Neural cell (in vitro differentiated cells): ENCODE results near the gene GSK3A. TPM values are rescaled to one million over a fixed set of nuclear protein-coding genes. Genes with fewer than 3 reads are reported as not detected.

ENCODE experiments used
- H2AFZ ChIP-seq: fragments of 200-600, 300-800 bp; sonication (generic), shearing (Covaris generic); 2 replicates; pipeline ENCODE4 v1.6.0; 2014; ENCODE audit warnings: low read depth, mild to moderate bottlenecking, antibody characterized with exemption, low read length, moderate library complexity
- H3F3A ChIP-seq: fragments of 200-600 bp; shearing (Covaris generic); 2 replicates; pipeline ENCODE4 v1.6.1; 2016; ENCODE audit warnings: mild to moderate bottlenecking, moderate library complexity, mixed read lengths, antibody characterized with exemption, low read length; ENCODE audit not compliant: insufficient read depth, poor library complexity, severe bottlenecking
- H3K27ac ChIP-seq: fragments of 200-600, 300-800 bp; sonication (generic), shearing (Covaris generic); 2 replicates; pipeline ENCODE4 v1.5.1; 2014; ENCODE audit warnings: mild to moderate bottlenecking, low read length, moderate library complexity
- H3K27me3 ChIP-seq: fragments of 300-800, 200-600 bp; sonication (generic), shearing (Covaris generic); 2 replicates; pipeline ENCODE4 v1.6.0; 2014; ENCODE audit warnings: mild to moderate bottlenecking, low read depth, low read length, moderate library complexity; ENCODE audit not compliant: insufficient read depth
- H3K36me3 ChIP-seq: fragments of 300-800, 200-600 bp; sonication (generic), shearing (Covaris generic); 2 replicates; pipeline ENCODE4 v1.5.1; 2014; ENCODE audit warnings: mild to moderate bottlenecking, antibody characterized with exemption, low read length, moderate library complexity; ENCODE audit not compliant: insufficient read depth
- H3K4me2 ChIP-seq: fragments of 300-800, 200-600 bp; sonication (generic), shearing (Covaris generic); 2 replicates; pipeline ENCODE4 v1.6.0; 2014; ENCODE audit warnings: mild to moderate bottlenecking, low read length
- H3K4me3 ChIP-seq: fragments of 300-800, 200-600 bp; sonication (generic), shearing (Covaris generic); 2 replicates; pipeline ENCODE4 v1.5.1; 2014; ENCODE audit warnings: mild to moderate bottlenecking, low read length, moderate library complexity
- H3K79me2 ChIP-seq: fragments of 200-600 bp; shearing (Covaris generic); replicated peaks from 2 replicates; pipeline ENCODE4 v1.6.0; 2014; ENCODE audit warnings: mild to moderate bottlenecking, low read length, moderate library complexity; ENCODE audit not compliant: insufficient read depth
- H3K9ac ChIP-seq: fragments of 300-800, 200-600 bp; sonication (generic), shearing (Covaris generic); 2 replicates; pipeline ENCODE4 v1.6.1; 2016; ENCODE audit warnings: mild to moderate bottlenecking, low read length, mixed read lengths
- H3K9me2 ChIP-seq: fragments of 200-600 bp; shearing (Covaris generic); 2 replicates; pipeline ENCODE4 v1.6.1; 2016; ENCODE audit warnings: mild to moderate bottlenecking, low read length, mixed read lengths; ENCODE audit not compliant: insufficient read depth
- H3K9me3 ChIP-seq: fragments of 200-600, 300-800 bp; sonication (generic), shearing (Covaris generic); 2 replicates; pipeline ENCODE4 v1.6.1; 2016; ENCODE audit warnings: mild to moderate bottlenecking, mixed run types, low read length, moderate library complexity, mixed read lengths
- H4K20me1 ChIP-seq: fragments of 200-600 bp; shearing (Covaris generic); 2 replicates; pipeline ENCODE4 v1.6.1; 2016; ENCODE audit warnings: mild to moderate bottlenecking, mixed run types; ENCODE audit not compliant: insufficient read depth
- EP300 ChIP-seq: fragments of 450-650 bp; conservative IDR thresholded peaks from 2 replicates; pipeline ENCODE4 v1.6.1; 2014; ENCODE audit warnings: antibody characterized with exemption, mild to moderate bottlenecking, moderate library complexity; ENCODE audit not compliant: poor library complexity, severe bottlenecking
- EZH2 ChIP-seq: fragments of 200-600, 300-800 bp; shearing (Covaris generic), sonication (generic); IDR thresholded peaks from 2 replicates; pipeline ENCODE4 v1.6.1; 2014; ENCODE audit warnings: antibody characterized with exemption, low read length, borderline replicate concordance, mild to moderate bottlenecking; ENCODE audit not compliant: insufficient read depth, poor library complexity, severe bottlenecking
- MXI1 ChIP-seq: fragments of 450-650 bp; conservative IDR thresholded peaks from 2 replicates; pipeline ENCODE4 v1.6.1; 2014; ENCODE audit warnings: antibody characterized with exemption, mild to moderate bottlenecking; ENCODE audit not compliant: poor library complexity, severe bottlenecking
- POLR2AphosphoS5 ChIP-seq: IDR thresholded peaks from 2 replicates; pipeline ENCODE4 v1.6.1; 2012
- RAD21 ChIP-seq: fragments of 450-650 bp; conservative IDR thresholded peaks from 2 replicates; pipeline ENCODE4 v1.6.1; 2014; ENCODE audit warnings: antibody characterized with exemption, mild to moderate bottlenecking, moderate library complexity
- SMC3 ChIP-seq: fragments of 450-650 bp; conservative IDR thresholded peaks from 2 replicates; pipeline ENCODE4 v1.6.1; 2014; ENCODE audit warnings: antibody characterized with exemption, mild to moderate bottlenecking, moderate library complexity; ENCODE audit not compliant: poor library complexity
- TAF1 ChIP-seq: IDR thresholded peaks from 2 replicates; pipeline ENCODE4 v1.6.1; 2012; ENCODE audit warnings: low read depth
- polyA plus RNA-seq: library from polyadenylated mRNA; depleted of rRNA; stranded (reverse); fragments of >200 nt; gene quantifications from 2 replicates; pipeline ENCODE4 v1.2.3, GENCODE V29; 2014
- TF ChIP-seq, protein P1 (sequence below): fragments of 450-650 bp; IDR thresholded peaks from 2 replicates; pipeline ENCODE4 v1.5.1; 2014; ENCODE audit warnings: antibody characterized with exemption, mild to moderate bottlenecking, moderate library complexity; ENCODE audit not compliant: poor library complexity, severe bottlenecking
- TF ChIP-seq, protein P2 (sequence below): IDR thresholded peaks from 2 replicates; pipeline ENCODE4 v1.6.1; 2012; ENCODE audit warnings: borderline replicate concordance

GSK3A gene
- polyA plus RNA-seq, 1 donor from 2014 or later: 25.2 TPM

DNA sequence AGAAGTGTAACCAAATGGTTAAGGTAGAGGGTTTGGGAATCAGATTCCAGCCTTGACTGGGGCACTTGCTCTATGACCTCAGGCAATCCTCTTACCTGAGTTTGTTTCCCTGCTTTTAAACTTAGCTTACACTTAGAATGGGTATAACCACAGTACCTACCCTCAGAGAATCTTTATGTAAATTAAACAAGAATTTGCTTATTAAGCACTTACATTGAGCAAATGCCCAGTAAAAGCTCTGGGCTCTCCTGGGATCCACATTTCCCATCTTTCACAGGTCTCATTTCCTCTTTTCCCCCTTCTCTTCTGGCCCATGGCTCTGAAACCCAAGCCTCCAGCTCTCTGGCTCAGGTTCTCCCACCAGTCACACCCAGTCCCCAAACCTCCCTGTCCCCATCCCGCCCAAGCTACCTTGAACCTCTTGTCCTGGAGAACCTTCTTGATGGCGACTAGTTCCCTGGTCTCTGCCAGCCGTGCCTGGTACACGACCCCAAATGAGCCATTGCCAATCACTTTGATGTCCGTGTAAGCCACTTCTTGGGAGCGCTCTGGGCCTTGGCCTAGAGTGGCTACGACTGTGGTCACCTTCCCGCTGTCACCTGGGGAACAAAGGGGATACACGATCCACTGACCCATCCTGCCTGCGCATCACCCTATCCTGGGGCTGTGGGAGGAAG is 2.7 kb downstream of the GSK3A start:
- Histone ChIP-seq H3K9ac (no peak overlapping the region), H3K36me3 (peaks cover 10% of the 10 kb centered on the region), H3K4me3 (no peak overlapping the region), H3F3A (no peaks in the 10 kb centered on the region), H3K4me2 (no peak overlapping the region), H3K9me3 (no peaks in the 10 kb centered on the region), H3K79me2 (peaks cover 22% of the 10 kb centered on the region), H3K9me2 (no peaks in the 10 kb centered on the region), H3K27ac (no peak overlapping the region), H3K27me3 (no peaks in the 10 kb centered on the region), H2AFZ (no peak overlapping the region), H4K20me1 (no peaks in the 10 kb centered on the region)
- TF ChIP-seq TAF1 (no peak), RAD21 (no peak), EZH2 (no peak), EP300 (no peak), POLR2AphosphoS5 (no peak), MXI1 (no peak)
- TF ChIP-seq, protein P1, sequence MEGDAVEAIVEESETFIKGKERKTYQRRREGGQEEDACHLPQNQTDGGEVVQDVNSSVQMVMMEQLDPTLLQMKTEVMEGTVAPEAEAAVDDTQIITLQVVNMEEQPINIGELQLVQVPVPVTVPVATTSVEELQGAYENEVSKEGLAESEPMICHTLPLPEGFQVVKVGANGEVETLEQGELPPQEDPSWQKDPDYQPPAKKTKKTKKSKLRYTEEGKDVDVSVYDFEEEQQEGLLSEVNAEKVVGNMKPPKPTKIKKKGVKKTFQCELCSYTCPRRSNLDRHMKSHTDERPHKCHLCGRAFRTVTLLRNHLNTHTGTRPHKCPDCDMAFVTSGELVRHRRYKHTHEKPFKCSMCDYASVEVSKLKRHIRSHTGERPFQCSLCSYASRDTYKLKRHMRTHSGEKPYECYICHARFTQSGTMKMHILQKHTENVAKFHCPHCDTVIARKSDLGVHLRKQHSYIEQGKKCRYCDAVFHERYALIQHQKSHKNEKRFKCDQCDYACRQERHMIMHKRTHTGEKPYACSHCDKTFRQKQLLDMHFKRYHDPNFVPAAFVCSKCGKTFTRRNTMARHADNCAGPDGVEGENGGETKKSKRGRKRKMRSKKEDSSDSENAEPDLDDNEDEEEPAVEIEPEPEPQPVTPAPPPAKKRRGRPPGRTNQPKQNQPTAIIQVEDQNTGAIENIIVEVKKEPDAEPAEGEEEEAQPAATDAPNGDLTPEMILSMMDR: no peak
- TF ChIP-seq, protein P2, sequence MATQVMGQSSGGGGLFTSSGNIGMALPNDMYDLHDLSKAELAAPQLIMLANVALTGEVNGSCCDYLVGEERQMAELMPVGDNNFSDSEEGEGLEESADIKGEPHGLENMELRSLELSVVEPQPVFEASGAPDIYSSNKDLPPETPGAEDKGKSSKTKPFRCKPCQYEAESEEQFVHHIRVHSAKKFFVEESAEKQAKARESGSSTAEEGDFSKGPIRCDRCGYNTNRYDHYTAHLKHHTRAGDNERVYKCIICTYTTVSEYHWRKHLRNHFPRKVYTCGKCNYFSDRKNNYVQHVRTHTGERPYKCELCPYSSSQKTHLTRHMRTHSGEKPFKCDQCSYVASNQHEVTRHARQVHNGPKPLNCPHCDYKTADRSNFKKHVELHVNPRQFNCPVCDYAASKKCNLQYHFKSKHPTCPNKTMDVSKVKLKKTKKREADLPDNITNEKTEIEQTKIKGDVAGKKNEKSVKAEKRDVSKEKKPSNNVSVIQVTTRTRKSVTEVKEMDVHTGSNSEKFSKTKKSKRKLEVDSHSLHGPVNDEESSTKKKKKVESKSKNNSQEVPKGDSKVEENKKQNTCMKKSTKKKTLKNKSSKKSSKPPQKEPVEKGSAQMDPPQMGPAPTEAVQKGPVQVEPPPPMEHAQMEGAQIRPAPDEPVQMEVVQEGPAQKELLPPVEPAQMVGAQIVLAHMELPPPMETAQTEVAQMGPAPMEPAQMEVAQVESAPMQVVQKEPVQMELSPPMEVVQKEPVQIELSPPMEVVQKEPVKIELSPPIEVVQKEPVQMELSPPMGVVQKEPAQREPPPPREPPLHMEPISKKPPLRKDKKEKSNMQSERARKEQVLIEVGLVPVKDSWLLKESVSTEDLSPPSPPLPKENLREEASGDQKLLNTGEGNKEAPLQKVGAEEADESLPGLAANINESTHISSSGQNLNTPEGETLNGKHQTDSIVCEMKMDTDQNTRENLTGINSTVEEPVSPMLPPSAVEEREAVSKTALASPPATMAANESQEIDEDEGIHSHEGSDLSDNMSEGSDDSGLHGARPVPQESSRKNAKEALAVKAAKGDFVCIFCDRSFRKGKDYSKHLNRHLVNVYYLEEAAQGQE: no peak

DNA sequence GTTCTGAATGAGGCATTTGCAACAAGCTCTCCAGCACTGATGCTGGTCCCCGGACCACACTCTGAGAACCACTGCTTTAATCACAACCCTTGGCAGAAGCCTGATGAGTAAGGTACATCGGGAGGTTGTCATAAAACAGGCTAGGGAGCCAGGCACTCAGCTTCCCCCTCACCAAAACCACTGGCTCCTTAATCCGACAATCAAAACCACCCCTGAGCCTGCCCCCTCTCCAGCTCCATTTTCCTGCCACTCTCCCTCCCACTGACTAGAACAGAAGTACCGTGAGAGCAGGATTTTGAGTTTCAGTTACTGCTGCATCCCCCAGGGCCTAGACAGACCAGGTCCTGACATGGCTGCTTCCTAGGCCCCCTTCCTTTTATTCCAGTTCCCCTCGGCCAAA is 7.2 kb downstream of the GSK3A start:
- Histone ChIP-seq H3K79me2 (peaks cover 5% of the 10 kb centered on the region), H3K9me3 (no peaks in the 10 kb centered on the region), H3F3A (no peaks in the 10 kb centered on the region), H3K9me2 (no peaks in the 10 kb centered on the region), H2AFZ (no peak overlapping the region), H3K9ac (no peak overlapping the region), H3K4me2 (no peak overlapping the region), H3K36me3 (peaks cover 10% of the 10 kb centered on the region), H3K27ac (no peak overlapping the region), H3K27me3 (no peaks in the 10 kb centered on the region), H3K4me3 (no peak overlapping the region), H4K20me1 (no peaks in the 10 kb centered on the region)
- no peak for TF ChIP-seq EP300
- no peak for TF ChIP-seq POLR2AphosphoS5
- TF ChIP-seq, protein P1: no peak
- no peak for TF ChIP-seq EZH2
- TF ChIP-seq TAF1: no peak
- TF ChIP-seq, protein P2: no peak
- no peak for TF ChIP-seq SMC3
- TF ChIP-seq MXI1: no peak
- no peak for TF ChIP-seq RAD21
